GM18858 (cell line): Measurements from ENCODE around the gene ACTN4.
"Not testable (repeated sequence)": the region's sequence is repeated elsewhere in the genome, so short reads cannot be mapped to it uniquely, and the experiment has no call there.

Experiments used
- ATAC-seq: cut with Tn5 transposase; IDR thresholded peaks from one replicate; pipeline ENCODE4 v1.9.1; 2021; ENCODE audit not compliant: unreplicated experiment

Gene ACTN4

GRCh38 chr19:38647368-38647965 lies at the start of gene ACTN4:
ACTN4 (plus strand) TSS chr19:38647649; CDS start chr19:38647746, 97 bp downstream.
- ATAC-seq: peak; percentile 68

- no peak for ATAC-seq
Observed at GRCh38 chr19:38599722-38600121, 47.7 kb upstream of the ACTN4 start.

GRCh38 chr19:38602856-38603255 lies 44.6 kb upstream of the ACTN4 start:
- not testable (repeated sequence) for ATAC-seq

- no peak for ATAC-seq
Observed at GRCh38 chr19:38606131-38606530, 41.3 kb upstream of the ACTN4 start.

GRCh38 chr19:38614289-38614688 lies 33.2 kb upstream of the ACTN4 start:
- ATAC-seq: no peak

GRCh38 chr19:38615007-38615581 lies 32.4 kb upstream of the ACTN4 start:
- no peak for ATAC-seq

GRCh38 chr19:38616265-38616664 lies 31.2 kb upstream of the ACTN4 start:
- no peak for ATAC-seq

GRCh38 chr19:38617283-38617763 lies 30.1 kb upstream of the ACTN4 start:
- no peak for ATAC-seq

- no peak for ATAC-seq
Observed at GRCh38 chr19:38617764-38618589, 29.5 kb upstream of the ACTN4 start, which contains the start of gene MAP4K1. MAP4K1 (minus strand) TSS chr19:38617953; CDS start chr19:38617895, 58 bp downstream.

- ATAC-seq: peak; percentile 51
Observed at GRCh38 chr19:38618590-38619360, 28.7 kb upstream of the ACTN4 start, which contains the start of gene EIF3K. EIF3K (plus strand) TSS chr19:38619188; CDS start chr19:38619269, 81 bp downstream.

- peak; percentile 4 for ATAC-seq
Observed at GRCh38 chr19:38619361-38620174, 27.9 kb upstream of the ACTN4 start.

GRCh38 chr19:38624822-38625221 lies 22.6 kb upstream of the ACTN4 start:
- ATAC-seq: no peak

GRCh38 chr19:38626401-38626800 lies 21.0 kb upstream of the ACTN4 start:
- ATAC-seq: no peak

- ATAC-seq: no peak
Observed at GRCh38 chr19:38629568-38629967, 17.9 kb upstream of the ACTN4 start.

- not testable (repeated sequence) for ATAC-seq
Observed at GRCh38 chr19:38631301-38631700, 16.1 kb upstream of the ACTN4 start.

GRCh38 chr19:38631811-38632475 lies 15.5 kb upstream of the ACTN4 start:
- ATAC-seq: not testable (repeated sequence)

GRCh38 chr19:38632476-38633213 lies 14.8 kb upstream of the ACTN4 start:
- ATAC-seq: no peak

- ATAC-seq: no peak
Observed at GRCh38 chr19:38634757-38635482, 12.5 kb upstream of the ACTN4 start.
